H1 (cell line): ENCODE data around the gene HSPA12A. TPM values are rescaled to one million over a fixed set of nuclear protein-coding genes. Genes with fewer than 3 reads are reported as not detected.

Experiments used
- CTCF ChIA-PET: fragments of 300-600 bp; sonication (Branson Sonifier 250); formaldehyde crosslinking; loops from one replicate; lab custom pipeline; 2021; ENCODE audit not compliant: partially characterized antibody; lab: Charles Lee
- POLR2A ChIA-PET: fragments of 300-600 bp; sonication (Branson Sonifier 250); formaldehyde crosslinking; loops from one replicate; lab custom pipeline; 2021; ENCODE audit warnings: inconsistent platforms; ENCODE audit not compliant: partially characterized antibody; lab: Charles Lee
- DNase-seq, 2 experiments: peaks; one replicate each; pipeline versions ENCODE4 v3.0.0 to v3.0.0-alpha.2; 2010 to 2022; ENCODE audit warnings: low spot score in 2 of 2, low read depth in 1 of 2, mixed read lengths in 1 of 2
- FAIRE-seq: peaks from 2 replicates; lab custom pipeline; 2011; peaks lifted over from hg19 to GRCh38; lab: Jason Lieb, UNC
- H2AFZ ChIP-seq: 2 replicates; pipeline ENCODE4 v1.8.1; 2012; ENCODE audit warnings: low read length, inconsistent platforms
- H2AK5ac ChIP-seq: 2 replicates; pipeline ENCODE4 v1.6.1; 2013; ENCODE audit warnings: low read depth, low read length
- H2BK120ac ChIP-seq: replicated peaks from 2 replicates; pipeline ENCODE3; 2013; ENCODE audit warnings: low read depth, low read length, inconsistent platforms
- H2BK12ac ChIP-seq: 2 replicates; pipeline ENCODE4 v1.6.1; 2013; ENCODE audit warnings: low read depth, low read length
- H2BK15ac ChIP-seq: 2 replicates; pipeline ENCODE4 v1.6.1; 2013; ENCODE audit warnings: low read length
- H2BK20ac ChIP-seq: 2 replicates; pipeline ENCODE4 v1.6.1; 2013; ENCODE audit warnings: low read length
- H2BK5ac ChIP-seq: 2 replicates; pipeline ENCODE4 v1.6.1; 2013; ENCODE audit warnings: low read depth, low read length
- H3K14ac ChIP-seq: 2 replicates; pipeline ENCODE4 v1.6.1; 2013; ENCODE audit warnings: inconsistent platforms; ENCODE audit not compliant: insufficient read length
- H3K18ac ChIP-seq: 2 replicates; pipeline ENCODE4 v1.6.1; 2013; ENCODE audit warnings: low read length; ENCODE audit errors: extremely low read depth
- H3K23ac ChIP-seq: 2 replicates; pipeline ENCODE4 v1.6.1; 2013; ENCODE audit warnings: inconsistent platforms; ENCODE audit not compliant: insufficient read length
- H3K23me2 ChIP-seq: 2 replicates; pipeline ENCODE4 v1.6.1; 2013; ENCODE audit warnings: low read depth, low read length
- H3K27ac ChIP-seq: 2 replicates; pipeline ENCODE4 v1.6.1; 2011; ENCODE audit warnings: low read depth, low read length, inconsistent platforms
- H3K27me3 ChIP-seq, 4 experiments: replicated peaks in 1 of 4; 1 replicate in 1 of 4; 2 replicates in 3 of 4; pipeline versions ENCODE4 v1.6.1 to v1.8.1; 2011 to 2013; ENCODE audit warnings: low read length in 3 of 4, mild to moderate bottlenecking in 3 of 4, inconsistent platforms in 2 of 4, mixed read lengths in 2 of 4, moderate library complexity in 1 of 4; ENCODE audit not compliant: control insufficient read depth in 3 of 4, insufficient read depth in 3 of 4; ENCODE audit errors: extremely low read depth in 1 of 4
- H3K36me3 ChIP-seq, 4 experiments: 2 replicates each; pipeline versions ENCODE4 v1.6.1 to v1.8.1; 2011 to 2013; ENCODE audit warnings: mild to moderate bottlenecking in 4 of 4, low read length in 3 of 4, moderate library complexity in 2 of 4, control low read depth in 1 of 4, inconsistent platforms in 1 of 4; ENCODE audit not compliant: insufficient read depth in 4 of 4, control insufficient read depth in 2 of 4
- H3K4ac ChIP-seq: replicated peaks from 2 replicates; pipeline ENCODE3; 2013; ENCODE audit warnings: low read length, low read depth, mixed read lengths, inconsistent platforms; ENCODE audit not compliant: insufficient read length
- H3K4me1 ChIP-seq, 4 experiments: replicated peaks in 1 of 4; 1 replicate in 1 of 4; 2 replicates in 3 of 4; pipeline versions ENCODE4 v1.6.1 to v1.8.1; 2011 to 2013; ENCODE audit warnings: low read length in 3 of 4, inconsistent platforms in 2 of 4, mixed read lengths in 1 of 4; ENCODE audit not compliant: insufficient read depth in 4 of 4, control insufficient read depth in 3 of 4
- H3K4me2 ChIP-seq, 2 experiments: 2 replicates each; pipeline versions ENCODE4 v1.6.1 to v1.8.1; 2011 to 2013; ENCODE audit warnings: low read depth in 2 of 2, low read length in 2 of 2, control low read depth in 1 of 2, inconsistent platforms in 1 of 2, mild to moderate bottlenecking in 1 of 2; ENCODE audit not compliant: insufficient read depth in 1 of 2
- H3K4me3 ChIP-seq, 4 experiments: fragments of 200-600, 300-600 bp in 1 of 4; sonication (generic), shearing (Covaris generic), sonication (Bioruptor Twin) in 1 of 4; 2 replicates each; pipeline versions ENCODE4 v1.5.1 to v1.8.1; 2011 to 2016; ENCODE audit warnings: low read length in 4 of 4, low read depth in 3 of 4, control low read depth in 2 of 4, inconsistent platforms in 2 of 4, mild to moderate bottlenecking in 2 of 4, mixed read lengths in 1 of 4, moderate library complexity in 1 of 4; ENCODE audit not compliant: insufficient read depth in 2 of 4; ENCODE audit errors: extremely low read depth in 1 of 4
- H3K56ac ChIP-seq: replicated peaks from 2 replicates; pipeline ENCODE3; 2013; ENCODE audit warnings: low read depth, mild to moderate bottlenecking, mixed read lengths, low read length, inconsistent platforms; ENCODE audit not compliant: insufficient read length
- H3K79me1 ChIP-seq: 2 replicates; pipeline ENCODE4 v1.6.1; 2013; ENCODE audit warnings: low read depth, low read length, control low read depth
- H3K79me2 ChIP-seq, 2 experiments: 2 replicates each; pipeline versions ENCODE4 v1.6.1 to v1.8.1; 2012 to 2013; ENCODE audit warnings: low read length in 2 of 2, mild to moderate bottlenecking in 2 of 2, inconsistent platforms in 1 of 2; ENCODE audit not compliant: insufficient read depth in 2 of 2, control insufficient read depth in 1 of 2
- H3K9ac ChIP-seq, 4 experiments: replicated peaks in 1 of 4; 1 replicate in 1 of 4; 2 replicates in 3 of 4; pipeline versions ENCODE4 v1.6.1 to v1.8.1; 2011 to 2013; ENCODE audit warnings: low read depth in 3 of 4, low read length in 3 of 4, control low read depth in 2 of 4, mild to moderate bottlenecking in 2 of 4, moderate library complexity in 2 of 4, inconsistent platforms in 1 of 4; ENCODE audit errors: extremely low read depth in 1 of 4
- H3K9me3 ChIP-seq, 2 experiments: 2 replicates each; pipeline versions ENCODE4 v1.6.1 to v1.8.1; 2012 to 2013; ENCODE audit warnings: mild to moderate bottlenecking in 2 of 2, moderate library complexity in 2 of 2, control low read depth in 1 of 2, inconsistent platforms in 1 of 2, low read depth in 1 of 2, low read length in 1 of 2, mixed read lengths in 1 of 2; ENCODE audit not compliant: insufficient read depth in 2 of 2
- H4K20me1 ChIP-seq, 2 experiments: replicated peaks in 1 of 2; 2 replicates each; pipeline versions ENCODE3 to v1.8.1; 2011 to 2013; ENCODE audit warnings: inconsistent platforms in 2 of 2, low read length in 2 of 2, mild to moderate bottlenecking in 1 of 2; ENCODE audit not compliant: insufficient read depth in 2 of 2, control insufficient read depth in 1 of 2
- H4K5ac ChIP-seq: 2 replicates; pipeline ENCODE4 v1.6.1; 2013; ENCODE audit warnings: low read length, low read depth, mixed read lengths, inconsistent platforms; ENCODE audit not compliant: insufficient read length
- H4K8ac ChIP-seq: 2 replicates; pipeline ENCODE4 v1.8.0; 2013; ENCODE audit warnings: mild to moderate bottlenecking, moderate library complexity, low read length, inconsistent platforms; ENCODE audit not compliant: insufficient read depth; ENCODE audit errors: extremely low read depth
- H4K91ac ChIP-seq: replicated peaks from 2 replicates; pipeline ENCODE3; 2013; ENCODE audit warnings: low read length, mixed read lengths, inconsistent platforms; ENCODE audit not compliant: insufficient read length
- BACH1 ChIP-seq: IDR thresholded peaks from 2 replicates; pipeline ENCODE4 v1.6.1; 2012; ENCODE audit warnings: low read length, improper control_type of control experiment
- HDAC2 ChIP-seq, 2 experiments: fragments of 300-600 bp in 1 of 2; sonication (generic) in 1 of 2; IDR thresholded peaks; 2 replicates each; pipeline ENCODE4 v1.6.1; 2011 to 2012; ENCODE audit warnings: low read depth in 2 of 2, low read length in 2 of 2, mild to moderate bottlenecking in 2 of 2, moderate library complexity in 2 of 2, borderline replicate concordance in 1 of 2, inconsistent platforms in 1 of 2
- HDAC6 ChIP-seq: IDR thresholded peaks from one replicate; pipeline ENCODE4 v1.7.1; 2012; ENCODE audit warnings: low read depth, mild to moderate bottlenecking, inconsistent platforms, low read length, moderate library complexity
- RAD21 ChIP-seq, 2 experiments: IDR thresholded peaks in 1 of 2; conservative IDR thresholded peaks in 1 of 2; 2 replicates each; pipeline ENCODE4 v1.6.1; 2011; ENCODE audit warnings: low read depth in 2 of 2, low read length in 2 of 2, improper control_type of control experiment in 1 of 2, inconsistent platforms in 1 of 2, mild to moderate bottlenecking in 1 of 2, moderate library complexity in 1 of 2
- WGBS, 2 experiments: shearing (Covaris generic) in 1 of 2; methylation state at CpG; one replicate each; pipeline versions ENCODE4 v1.1.6 to v1.1.7; 2013 to 2015; ENCODE audit warnings: low lambda C conversion rate in 2 of 2, mixed read lengths in 2 of 2, inconsistent platforms in 1 of 2, low coverage in 1 of 2, missing lambda C conversion rate in 1 of 2; ENCODE audit not compliant: insufficient replicate concordance in 2 of 2, insufficient coverage in 1 of 2, insufficient read length in 1 of 2; ENCODE audit errors: extremely low coverage in 1 of 2, missing lambda C conversion rate in 1 of 2; 5-methylcytosine and 5-hydroxymethylcytosine counted together
- polyA plus RNA-seq, 7 experiments: library from polyadenylated mRNA; depleted of rRNA in 3 of 7; stranded (reverse) in 5 of 7; unstranded in 2 of 7; fragments of >200 nt in 5 of 7; fragments of 200-250 nt in 2 of 7; gene quantifications; 1 replicate in 5 of 7; 2 replicates in 1 of 7; 4 replicates in 1 of 7; pipeline versions ENCODE4 v1.2.1 to v1.2.3, GENCODE V29; 2011 to 2013; ENCODE audit warnings: missing spikeins in 2 of 7, mixed read lengths in 2 of 7
- total RNA-seq: library from RNA; stranded (reverse); fragmentation: NEBNext Ultra II Directional; extraction: Animal tissue kit (Norgen Biotek cat#: 25700); gene quantifications from 2 replicates; pipeline ENCODE4 v1.2.1, GENCODE V29; 2021
- TF ChIP-seq, protein P1 (sequence below), 3 experiments: IDR thresholded peaks; 1 replicate in 2 of 3; 2 replicates in 1 of 3; pipeline versions ENCODE4 v1.5.1 to v1.6.1; 2011; ENCODE audit warnings: low read length in 3 of 3, mild to moderate bottlenecking in 3 of 3, inconsistent platforms in 2 of 3, low read depth in 1 of 3, moderate library complexity in 1 of 3; ENCODE audit not compliant: insufficient read depth in 1 of 3; ENCODE audit errors: control extremely low read depth in 1 of 3

Gene HSPA12A
- total and polyA plus RNA-seq, 2 of the 8 experiments (the other 6 are each of a cell fraction or from before 2014, with no cell fraction given) = 3.1 to 6.9 TPM

DNA sequence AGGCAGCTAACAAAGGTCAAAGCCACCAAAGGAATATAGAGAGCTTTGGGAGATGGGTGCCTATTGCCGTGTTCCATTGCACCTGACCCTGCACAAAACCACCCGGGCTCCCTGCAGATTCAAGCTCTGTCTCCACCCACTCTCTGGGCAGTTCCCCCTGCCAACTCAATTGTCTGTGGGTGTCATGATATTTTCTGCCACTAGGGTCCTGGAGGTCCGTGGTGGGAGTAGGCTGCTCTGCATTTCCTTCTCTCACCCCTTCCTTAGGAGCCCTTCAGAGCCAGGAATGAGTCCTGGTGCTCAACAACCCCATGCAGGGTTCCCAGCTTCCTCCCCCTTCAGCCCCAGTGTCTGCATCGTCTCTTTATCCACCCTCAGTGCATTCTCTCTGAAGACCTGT, 87.5 kb downstream of the HSPA12A start:
- Histone ChIP-seq H3K23ac (no peak overlapping the region), H2BK5ac (no peak overlapping the region), H4K8ac (peak overlapping the region; percentile 16; the same call in 1 of the 2 replicates), H2BK20ac (no peak overlapping the region), H3K9me3 (no peaks in the 10 kb centered on the region), H2BK120ac (no peak overlapping the region), H3K36me3 (no peaks in the 10 kb centered on the region), H3K4ac (no peak overlapping the region), H3K79me1 (no peaks in the 10 kb centered on the region), H3K14ac (no peak overlapping the region), H2BK15ac (no peak overlapping the region), H3K4me3 (no peak overlapping the region), H3K27me3 (no peaks in the 10 kb centered on the region), H4K20me1 (no peaks in the 10 kb centered on the region), H3K56ac (no peak overlapping the region), H4K5ac (no peak overlapping the region), H2BK12ac (no peak overlapping the region), H4K91ac (no peak overlapping the region), H2AK5ac (no peak overlapping the region), H3K18ac (no peak overlapping the region), H2AFZ (no peak overlapping the region), H3K27ac (no peak overlapping the region), H3K79me2 (no peaks in the 10 kb centered on the region), H3K9ac (no peak overlapping the region), H3K23me2 (no peaks in the 10 kb centered on the region; the same call in 1 of the 2 replicates), H3K4me1 (no peaks in the 10 kb centered on the region), H3K4me2 (no peak overlapping the region)
- TF ChIP-seq BACH1 = peak; percentile 33; the same call in 1 of the 2 replicates
- TF ChIP-seq RAD21 (IDR thresholded peaks at IDR 0.05 in 1 of 2, conservative IDR thresholded peaks at IDR 0.05 in 1 of 2; ENCODE audit: low read depth in 2 of 2, low read length in 2 of 2) = peak; percentile 37 to 42
- 0 out of 4 replicates have a peak, but pooled peaks of 1 of the 2 experiments have one; percentile 60 for TF ChIP-seq HDAC2 (IDR thresholded peaks at IDR 0.05; ENCODE audit: borderline replicate concordance in 1 of 2, low read depth in 2 of 2, low read length in 2 of 2)
- no peak for TF ChIP-seq HDAC6
- TF ChIP-seq, protein P1, sequence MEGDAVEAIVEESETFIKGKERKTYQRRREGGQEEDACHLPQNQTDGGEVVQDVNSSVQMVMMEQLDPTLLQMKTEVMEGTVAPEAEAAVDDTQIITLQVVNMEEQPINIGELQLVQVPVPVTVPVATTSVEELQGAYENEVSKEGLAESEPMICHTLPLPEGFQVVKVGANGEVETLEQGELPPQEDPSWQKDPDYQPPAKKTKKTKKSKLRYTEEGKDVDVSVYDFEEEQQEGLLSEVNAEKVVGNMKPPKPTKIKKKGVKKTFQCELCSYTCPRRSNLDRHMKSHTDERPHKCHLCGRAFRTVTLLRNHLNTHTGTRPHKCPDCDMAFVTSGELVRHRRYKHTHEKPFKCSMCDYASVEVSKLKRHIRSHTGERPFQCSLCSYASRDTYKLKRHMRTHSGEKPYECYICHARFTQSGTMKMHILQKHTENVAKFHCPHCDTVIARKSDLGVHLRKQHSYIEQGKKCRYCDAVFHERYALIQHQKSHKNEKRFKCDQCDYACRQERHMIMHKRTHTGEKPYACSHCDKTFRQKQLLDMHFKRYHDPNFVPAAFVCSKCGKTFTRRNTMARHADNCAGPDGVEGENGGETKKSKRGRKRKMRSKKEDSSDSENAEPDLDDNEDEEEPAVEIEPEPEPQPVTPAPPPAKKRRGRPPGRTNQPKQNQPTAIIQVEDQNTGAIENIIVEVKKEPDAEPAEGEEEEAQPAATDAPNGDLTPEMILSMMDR (IDR thresholded peaks at IDR 0.05; ENCODE audit: control extremely low read depth in 1 of 3, insufficient read depth in 1 of 3, low read depth in 1 of 3, low read length in 3 of 3) = peak; percentile 43 to 66 (median 47)
- ChIA-PET POLR2A (interaction anchor here (1.1 to 1.2 kb wide), 2 partner anchors 9 to 14 kb away, joined by 3 to 4 read pairs; no protein-coding TSS in a partner anchor), CTCF (interaction anchor here (0.5 to 7.6 kb wide), 38 partner anchors 9 to 540 kb away, joined by 3 to 66 read pairs (median 4); partner anchors contain the start of gene HSPA12A)
- no peak for DNase-seq
- peak; percentile 57 for FAIRE-seq
- WGBS, 2 experiments = 65% methylated on average over 4 of the region's 4 CpGs; no CpG with 5 or more reads in 1 of the 2 experiments
